ENCODE results near the gene ISX. TPM values are rescaled to one million over a fixed set of nuclear protein-coding genes. Genes with fewer than 3 reads are reported as not detected.

The ISX gene
- total RNA-seq, 6 experiments from 2014 or later, result not detected

DNA sequence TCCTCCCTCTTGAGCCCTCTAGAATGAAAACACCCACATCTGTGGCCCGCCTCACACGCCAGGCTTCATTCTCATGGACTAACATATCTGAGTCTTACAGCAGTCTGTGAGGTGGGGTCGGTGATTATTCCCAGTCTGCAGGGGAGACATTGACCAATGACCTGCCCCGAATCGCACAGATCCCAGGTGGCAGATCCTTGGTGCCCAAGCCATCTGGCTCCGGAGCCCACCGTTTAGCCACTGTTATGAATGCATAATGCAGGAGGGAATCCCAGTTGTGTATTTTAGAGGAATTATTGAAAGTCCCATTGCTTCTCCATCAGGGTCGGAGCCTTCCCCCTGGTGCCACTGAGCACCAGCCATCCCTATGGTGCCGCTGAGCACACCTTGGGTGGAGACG lies 47.4 kb downstream of the ISX start:
- Mint-ChIP-seq H3K27ac (no peak overlapping the region), H3K36me3 (ENCODE audit: low read depth) (no peaks in the 10 kb centered on the region), H3K27me3 (ENCODE audit: insufficient read depth) (no peaks in the 10 kb centered on the region; the same call in 1 of the 2 replicates), H3K4me1 (ENCODE audit: low read depth) (no peaks in the 10 kb centered on the region), H3K9me3 (peaks cover 48% of the 10 kb centered on the region), H3K4me3 (no peak overlapping the region)
- TF ChIP-seq, protein P1, sequence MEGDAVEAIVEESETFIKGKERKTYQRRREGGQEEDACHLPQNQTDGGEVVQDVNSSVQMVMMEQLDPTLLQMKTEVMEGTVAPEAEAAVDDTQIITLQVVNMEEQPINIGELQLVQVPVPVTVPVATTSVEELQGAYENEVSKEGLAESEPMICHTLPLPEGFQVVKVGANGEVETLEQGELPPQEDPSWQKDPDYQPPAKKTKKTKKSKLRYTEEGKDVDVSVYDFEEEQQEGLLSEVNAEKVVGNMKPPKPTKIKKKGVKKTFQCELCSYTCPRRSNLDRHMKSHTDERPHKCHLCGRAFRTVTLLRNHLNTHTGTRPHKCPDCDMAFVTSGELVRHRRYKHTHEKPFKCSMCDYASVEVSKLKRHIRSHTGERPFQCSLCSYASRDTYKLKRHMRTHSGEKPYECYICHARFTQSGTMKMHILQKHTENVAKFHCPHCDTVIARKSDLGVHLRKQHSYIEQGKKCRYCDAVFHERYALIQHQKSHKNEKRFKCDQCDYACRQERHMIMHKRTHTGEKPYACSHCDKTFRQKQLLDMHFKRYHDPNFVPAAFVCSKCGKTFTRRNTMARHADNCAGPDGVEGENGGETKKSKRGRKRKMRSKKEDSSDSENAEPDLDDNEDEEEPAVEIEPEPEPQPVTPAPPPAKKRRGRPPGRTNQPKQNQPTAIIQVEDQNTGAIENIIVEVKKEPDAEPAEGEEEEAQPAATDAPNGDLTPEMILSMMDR (IDR thresholded peaks at IDR 0.05), result no peak
- DNase-seq, result no peak

DNA sequence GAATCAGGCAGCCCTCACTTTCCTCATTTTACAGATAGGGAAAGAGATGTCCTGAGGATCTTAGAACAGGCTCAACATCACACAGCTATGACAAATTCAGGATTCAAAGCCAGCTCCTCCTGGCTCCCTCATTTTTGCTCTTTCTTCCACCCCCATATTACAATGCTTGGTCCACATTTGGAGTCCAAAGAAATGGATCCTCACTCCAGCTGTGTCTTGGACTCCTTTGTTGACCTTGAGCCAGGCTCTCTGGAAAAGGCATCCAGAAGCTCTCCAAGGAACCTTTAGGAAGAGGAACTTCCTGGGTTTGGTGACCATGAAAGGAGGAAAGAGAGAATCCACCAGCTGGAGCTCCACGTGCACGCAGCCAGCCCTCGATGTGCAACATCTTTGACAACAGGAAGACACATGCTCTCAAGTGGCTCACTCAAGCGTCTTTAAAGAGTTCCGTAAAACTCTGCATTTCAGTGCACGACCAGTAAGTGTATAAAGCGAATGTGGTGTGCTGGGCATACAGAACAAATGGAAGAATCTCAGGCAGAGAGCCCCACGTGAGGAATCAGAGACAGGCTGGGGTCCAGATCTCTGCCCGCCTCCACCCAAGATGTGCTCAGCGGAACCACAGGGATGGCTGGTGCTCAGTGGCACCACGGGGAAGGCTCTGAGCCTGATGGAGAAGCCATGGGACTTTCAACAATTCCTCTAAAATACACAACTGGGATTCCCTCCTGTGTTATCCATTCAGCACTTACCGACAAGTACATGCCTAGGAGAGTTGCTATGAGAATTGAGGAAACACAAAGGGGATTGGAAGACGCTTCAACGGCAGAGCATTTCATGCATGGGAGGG lies 48.4 kb downstream of the ISX start:
- Mint-ChIP-seq H3K36me3 (ENCODE audit: low read depth) (no peaks in the 10 kb centered on the region), H3K9me3 (peaks cover 40% of the 10 kb centered on the region), H3K4me3 (no peak overlapping the region), H3K4me1 (ENCODE audit: low read depth) (no peaks in the 10 kb centered on the region), H3K27me3 (ENCODE audit: insufficient read depth) (no peaks in the 10 kb centered on the region; the same call in none of the 2 replicates), H3K27ac (no peak overlapping the region)
- TF ChIP-seq, protein P1 (IDR thresholded peaks at IDR 0.05), result no peak
- no peak for DNase-seq

DNA sequence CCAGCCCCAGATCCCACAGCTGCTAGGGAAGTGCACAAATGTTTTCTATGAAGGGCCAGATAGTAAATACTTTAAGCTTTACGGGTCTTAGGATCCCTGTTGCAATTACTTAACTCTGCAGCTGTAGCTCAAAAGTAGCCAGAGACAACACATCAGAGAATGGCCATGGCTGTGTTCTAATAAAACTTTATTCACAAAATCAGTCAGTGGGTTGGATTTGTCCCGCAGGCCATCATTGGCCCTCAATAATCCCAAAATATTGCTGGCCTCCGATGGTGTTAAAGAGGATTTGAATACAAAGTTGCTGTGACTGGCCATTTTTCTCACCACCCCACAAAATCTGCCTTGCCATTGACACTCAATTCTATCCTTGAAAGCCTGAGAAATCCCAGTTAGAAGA lies 49.6 kb downstream of the ISX start:
- TF ChIP-seq, protein P1 (IDR thresholded peaks at IDR 0.05), result no peak
- H3K36me3 Mint-ChIP-seq (ENCODE audit: low read depth), result no peaks in the 10 kb centered on the region
- no peak for DNase-seq
- no peaks in the 10 kb centered on the region; the same call in none of the 2 replicates for H3K27me3 Mint-ChIP-seq (ENCODE audit: insufficient read depth)
- H3K27ac Mint-ChIP-seq, result no peak overlapping the region
- no peaks in the 10 kb centered on the region for H3K4me1 Mint-ChIP-seq (ENCODE audit: low read depth)
- no peak overlapping the region for H3K4me3 Mint-ChIP-seq
- H3K9me3 Mint-ChIP-seq, result peaks cover 38% of the 10 kb centered on the region

DNA sequence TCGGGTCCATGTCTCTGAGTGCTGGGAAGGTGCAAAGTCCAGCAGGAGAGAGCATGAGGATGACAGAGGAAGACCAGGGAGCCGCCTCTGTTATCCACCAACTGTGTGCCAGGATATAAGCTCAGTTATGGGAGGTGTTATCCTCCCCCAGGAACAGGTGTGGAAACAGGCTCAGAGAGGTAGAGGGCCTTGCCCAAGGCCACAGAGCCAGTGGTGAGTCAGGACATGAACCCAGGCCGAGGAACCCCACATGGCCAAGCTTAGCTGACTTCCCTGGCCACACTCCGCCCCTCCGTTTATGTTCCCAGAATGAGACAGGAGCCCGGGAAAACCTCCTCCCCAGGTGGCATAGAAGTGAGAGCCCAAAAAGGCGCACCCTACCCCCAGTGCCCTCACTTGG lies 50.3 kb downstream of the ISX start:
- Mint-ChIP-seq H3K27me3 (ENCODE audit: insufficient read depth) (no peaks in the 10 kb centered on the region; the same call in none of the 2 replicates), H3K4me1 (ENCODE audit: low read depth) (no peaks in the 10 kb centered on the region), H3K36me3 (ENCODE audit: low read depth) (no peaks in the 10 kb centered on the region), H3K27ac (no peak overlapping the region), H3K9me3 (peaks cover 36% of the 10 kb centered on the region), H3K4me3 (no peak overlapping the region)
- TF ChIP-seq, protein P1 (IDR thresholded peaks at IDR 0.05), result no peak
- DNase-seq, result no peak

DNA sequence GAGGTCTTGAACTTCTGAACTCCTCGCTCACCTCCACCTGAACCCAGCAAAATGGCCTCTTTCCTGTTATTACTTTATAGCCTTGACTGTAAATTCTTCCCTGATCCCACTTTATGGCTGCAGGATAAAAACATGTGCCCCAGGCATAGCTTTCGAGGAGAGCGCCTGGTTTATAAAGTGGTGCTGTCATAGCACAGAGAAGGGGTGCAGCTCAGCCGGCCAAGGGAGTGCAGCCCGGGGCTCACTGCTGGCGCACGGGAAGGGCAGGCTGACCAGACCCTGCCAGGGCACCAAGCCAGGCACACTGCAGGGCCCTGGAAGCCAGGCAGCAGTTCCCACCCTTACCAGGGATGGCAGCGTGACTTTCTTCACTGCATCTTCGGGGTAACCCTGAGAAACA lies 50.9 kb downstream of the ISX start:
- no peak overlapping the region for H3K4me3 Mint-ChIP-seq
- H3K36me3 Mint-ChIP-seq (ENCODE audit: low read depth), result no peaks in the 10 kb centered on the region
- no peak overlapping the region for H3K27ac Mint-ChIP-seq
- H3K27me3 Mint-ChIP-seq (ENCODE audit: insufficient read depth), result no peaks in the 10 kb centered on the region; the same call in none of the 2 replicates
- no peaks in the 10 kb centered on the region for H3K4me1 Mint-ChIP-seq (ENCODE audit: low read depth)
- TF ChIP-seq, protein P1 (IDR thresholded peaks at IDR 0.05), result no peak
- H3K9me3 Mint-ChIP-seq, result peaks cover 36% of the 10 kb centered on the region
- no peak for DNase-seq

Data from HFFc6 (cell line).